Natural killer cell treated with Interleukin-12 subunit alpha and Interleukin-12 subunit beta and Interleukin-15 and Interleukin-18, amount 100 ng/mL, for 72 hours (primary cell): Measurements from ENCODE around the gene PAFAH1B1. TPM values are rescaled to one million over a fixed set of nuclear protein-coding genes. Genes with fewer than 3 reads are reported as not detected.
"Not testable (repeated sequence)": the region's sequence is repeated elsewhere in the genome, so short reads cannot be mapped to it uniquely, and the experiment has no call there.

Experiments used
- ATAC-seq, 2 donors: fragments of 150-1000 bp; cut with Tn5 transposase in 1 of 2; sonication (Bioruptor Pico), chemical (Tn5 transposase) in 1 of 2; 2 replicates each; pipeline ENCODE4 v1.10.0; 2021
- DNase-seq: peaks from one replicate; pipeline ENCODE4 v3.0.0; 2022; ENCODE audit warnings: low spot score
- H3K27ac Mint-ChIP-seq, 2 donors: 1 replicate in 1 of 2; 2 replicates in 1 of 2; pipeline ENCODE4 v1.8.0; 2022; ENCODE audit warnings: mixed read lengths in 2 of 2, mild to moderate bottlenecking in 1 of 2, moderate library complexity in 1 of 2
- H3K27me3 Mint-ChIP-seq, 2 donors: 1 replicate in 1 of 2; 2 replicates in 1 of 2; pipeline ENCODE4 v1.8.0; 2022; ENCODE audit warnings: mixed read lengths in 2 of 2
- H3K36me3 Mint-ChIP-seq: one replicate; pipeline ENCODE4 v1.8.0; 2022; ENCODE audit warnings: mixed read lengths
- H3K4me1 Mint-ChIP-seq, 2 donors: 1 replicate in 1 of 2; 2 replicates in 1 of 2; pipeline ENCODE4 v1.8.0; 2022; ENCODE audit warnings: low read depth in 2 of 2, mixed read lengths in 2 of 2, mild to moderate bottlenecking in 1 of 2
- H3K4me3 Mint-ChIP-seq: one replicate; pipeline ENCODE4 v1.8.0; 2022; ENCODE audit warnings: mixed read lengths
- H3K9me3 Mint-ChIP-seq: 2 replicates; pipeline ENCODE4 v1.8.0; 2022; ENCODE audit warnings: mixed read lengths
- total RNA-seq, 2 donors: library from RNA; stranded (reverse); gene quantifications; one replicate each; pipeline ENCODE4 v1.2.3, GENCODE V29; 2022

Gene PAFAH1B1
- total RNA-seq, 2 donors from 2014 or later, result 192 to 217 TPM

DNA sequence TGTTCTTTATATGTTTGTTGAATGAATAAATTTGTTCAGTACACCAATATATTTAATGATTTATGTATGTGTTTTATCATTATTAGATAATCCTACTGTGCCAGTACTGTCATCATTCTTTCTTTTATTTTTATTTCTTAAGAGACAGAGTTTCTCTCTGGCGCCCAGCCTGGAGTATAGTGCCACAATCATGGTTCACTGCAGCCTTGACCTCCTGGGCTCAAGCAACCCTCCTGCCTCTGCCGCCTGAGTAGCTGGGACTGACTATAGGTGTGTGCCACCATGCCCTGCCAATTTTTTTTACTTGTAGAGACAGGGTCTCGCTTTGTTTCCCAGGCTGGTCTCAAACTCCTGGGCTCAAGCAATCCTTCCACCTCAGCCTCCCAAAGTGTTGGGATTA, 41.8 kb downstream of the PAFAH1B1 start:
- peaks cover 6% of the 10 kb centered on the region for H3K36me3 Mint-ChIP-seq
- peaks cover 41 to 44% of the 10 kb centered on the region in 2 donors for H3K4me1 Mint-ChIP-seq
- ATAC-seq (no peak), DNase-seq (no peak)
- H3K9me3 Mint-ChIP-seq, result no peaks in the 10 kb centered on the region
- H3K27me3 Mint-ChIP-seq, result no peaks in the 10 kb centered on the region
- no peak overlapping the region for H3K27ac Mint-ChIP-seq
- no peak overlapping the region for H3K4me3 Mint-ChIP-seq

DNA sequence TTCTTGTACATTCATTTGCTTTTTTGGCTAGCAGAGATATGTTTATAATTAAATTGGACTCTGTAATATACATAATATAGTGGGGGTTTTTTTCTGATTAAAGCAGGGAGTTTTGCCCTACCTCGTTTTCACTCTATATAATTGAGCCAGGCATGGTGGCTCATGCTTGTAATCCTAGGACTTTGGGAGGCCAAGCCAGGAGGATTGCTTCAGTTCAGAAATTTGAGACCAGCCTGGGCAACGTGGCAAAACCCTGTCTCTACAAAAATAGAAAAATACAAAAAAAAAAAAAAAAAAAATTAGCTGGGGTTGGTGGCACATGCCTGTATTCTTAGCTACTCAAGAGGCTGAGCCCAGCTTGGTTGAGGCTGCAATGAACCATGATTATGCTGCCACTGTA, 42.2 kb downstream of the PAFAH1B1 start:
- DNase-seq (no peak), ATAC-seq (no peak)
- Mint-ChIP-seq H3K27ac (no peak overlapping the region), H3K9me3 (no peaks in the 10 kb centered on the region), H3K4me1 (peaks cover 37 to 41% of the 10 kb centered on the region in 2 donors), H3K27me3 (no peaks in the 10 kb centered on the region), H3K4me3 (no peak overlapping the region), H3K36me3 (peaks cover 7% of the 10 kb centered on the region)

DNA sequence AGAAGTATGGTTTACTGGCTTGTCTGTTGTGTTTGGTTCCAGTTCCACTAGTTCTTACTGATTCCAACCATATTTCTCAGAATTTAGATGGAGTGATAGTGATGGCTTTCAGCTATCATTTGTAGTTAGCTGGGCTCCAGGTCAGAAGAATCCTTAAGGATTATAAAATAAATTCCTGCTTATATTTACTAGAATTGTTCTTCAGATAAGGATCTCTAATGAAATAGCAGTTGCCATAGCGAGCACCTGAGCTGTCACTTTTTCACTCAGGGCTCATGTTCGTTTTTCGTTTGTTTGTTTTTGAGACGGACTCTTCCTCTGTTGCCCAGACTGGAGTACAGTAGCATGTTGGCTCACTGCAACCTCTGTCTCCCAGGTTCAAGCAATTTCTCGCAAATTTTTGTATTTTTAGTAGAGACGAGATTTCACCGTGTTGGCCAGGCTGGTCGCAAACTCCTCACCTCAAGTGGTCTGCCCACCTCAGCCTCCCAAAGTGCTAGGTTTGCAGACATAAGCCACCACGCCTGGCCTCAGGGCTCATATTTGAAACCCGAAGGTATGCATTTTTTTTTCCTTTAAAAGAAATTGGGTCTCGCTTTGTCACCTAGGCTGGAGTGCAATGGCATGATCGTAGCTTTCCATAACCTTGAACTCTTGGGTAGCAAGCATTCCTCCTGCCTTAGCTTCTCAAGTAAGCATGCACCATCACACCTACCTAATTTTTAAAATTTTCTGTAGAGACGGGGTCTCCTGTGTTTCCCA, 42.9 kb downstream of the PAFAH1B1 start:
- DNase-seq (no peak), ATAC-seq (no peak)
- Mint-ChIP-seq H3K27ac (no peak overlapping the region), H3K36me3 (peaks cover 13% of the 10 kb centered on the region), H3K27me3 (no peaks in the 10 kb centered on the region), H3K9me3 (no peaks in the 10 kb centered on the region), H3K4me3 (no peak overlapping the region), H3K4me1 (peaks cover 35 to 40% of the 10 kb centered on the region in 2 donors)

DNA sequence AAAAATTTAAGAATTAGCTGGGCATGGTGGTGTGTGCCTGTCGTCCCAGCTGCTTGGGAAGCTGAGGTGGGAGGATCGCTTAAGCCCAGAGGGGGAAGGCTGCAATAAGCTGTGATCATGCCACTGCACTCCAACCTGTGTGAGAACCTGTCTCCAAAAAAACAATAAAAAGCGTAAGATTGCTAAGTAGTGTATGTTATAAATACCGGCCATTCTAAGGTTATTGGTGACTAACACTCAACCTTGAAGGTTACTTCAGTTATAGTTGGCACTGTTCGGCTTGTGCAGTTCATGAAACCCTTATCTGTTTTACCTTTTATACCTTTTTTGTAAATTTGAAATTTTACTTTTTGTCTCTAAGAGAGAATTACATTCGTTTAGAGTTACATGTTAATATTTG, 44.0 kb downstream of the PAFAH1B1 start:
- H3K4me1 Mint-ChIP-seq, result peaks cover 30 to 32% of the 10 kb centered on the region in 2 donors
- ATAC-seq, result no peak
- no peaks in the 10 kb centered on the region for H3K9me3 Mint-ChIP-seq
- no peaks in the 10 kb centered on the region for H3K27me3 Mint-ChIP-seq
- H3K27ac Mint-ChIP-seq, result peak overlapping the region in 1 of 2 donors; percentile 51
- no peak overlapping the region for H3K4me3 Mint-ChIP-seq
- peaks cover 13% of the 10 kb centered on the region for H3K36me3 Mint-ChIP-seq
- no peak for DNase-seq

DNA sequence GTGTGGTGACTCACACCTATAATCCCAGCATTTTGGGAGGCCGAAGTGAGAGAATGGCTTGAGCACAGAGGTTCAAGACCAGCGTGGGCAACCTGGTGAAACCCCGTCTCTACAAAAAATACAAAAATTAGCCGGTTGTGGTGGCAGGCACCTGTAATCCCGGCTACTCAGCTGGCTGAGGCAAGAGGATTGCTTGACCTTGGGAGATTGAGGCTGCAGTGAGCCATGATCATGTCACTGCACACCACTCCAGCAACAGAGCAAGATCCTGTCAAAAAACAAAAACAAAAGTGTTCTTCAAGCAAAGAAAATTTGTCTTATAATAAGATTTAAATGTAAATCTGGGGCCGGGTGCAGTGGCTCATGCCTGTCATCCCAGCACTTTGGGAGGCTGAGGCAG, 51.5 kb downstream of the PAFAH1B1 start:
- Mint-ChIP-seq H3K4me3 (no peak overlapping the region), H3K9me3 (no peaks in the 10 kb centered on the region), H3K36me3 (peaks cover 7% of the 10 kb centered on the region), H3K27me3 (no peaks in the 10 kb centered on the region), H3K27ac (peak overlapping the region in 1 of 2 donors; percentile 65), H3K4me1 (peaks cover 7 to 19% of the 10 kb centered on the region in 2 donors)
- no peak for ATAC-seq
- DNase-seq, result no peak

DNA sequence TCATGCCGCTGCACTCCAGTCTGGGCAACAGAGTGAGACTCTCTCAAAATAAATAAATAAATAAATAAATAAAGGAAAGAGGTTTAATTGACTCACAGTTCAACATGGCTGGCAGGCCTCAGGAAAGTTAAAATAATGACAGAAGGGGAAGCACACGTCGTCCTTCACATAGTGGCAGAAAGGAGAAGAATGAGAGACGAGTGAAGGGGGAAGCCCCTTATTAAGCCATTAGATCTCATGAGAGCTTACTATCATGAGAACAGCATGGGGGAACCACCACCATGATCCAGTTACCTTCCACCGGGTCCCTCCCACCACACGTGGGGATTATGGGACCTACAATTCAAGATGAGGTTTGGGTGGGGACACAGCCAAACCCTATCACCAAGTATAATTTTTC, 54.5 kb downstream of the PAFAH1B1 start:
- Mint-ChIP-seq H3K27ac (no peak overlapping the region), H3K36me3 (peaks cover 6% of the 10 kb centered on the region), H3K4me1 (peaks cover 5 to 8% of the 10 kb centered on the region in 2 donors), H3K9me3 (no peaks in the 10 kb centered on the region), H3K4me3 (no peak overlapping the region), H3K27me3 (no peaks in the 10 kb centered on the region)
- no peak for ATAC-seq
- DNase-seq, result no peak

DNA sequence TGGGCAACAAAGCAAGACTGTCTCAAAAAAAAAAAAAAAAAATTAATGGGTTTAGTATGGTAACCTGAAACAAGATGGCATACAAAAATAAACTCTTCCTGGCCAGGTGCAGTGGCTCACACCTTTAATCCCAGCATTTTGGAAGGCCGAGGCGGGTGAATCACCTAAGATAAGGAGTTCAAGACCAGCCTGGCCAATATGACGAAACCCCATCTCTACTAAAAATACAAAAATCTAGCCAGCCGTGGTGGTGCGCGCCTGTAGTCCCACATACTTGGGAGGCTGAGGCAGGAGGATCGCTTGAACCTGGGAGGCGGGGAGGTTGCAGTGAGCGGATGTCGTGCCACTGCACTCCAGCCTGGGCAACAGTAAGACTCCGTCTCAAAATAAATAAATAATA, 55.7 kb downstream of the PAFAH1B1 start:
- H3K4me1 Mint-ChIP-seq, result peaks cover 5 to 9% of the 10 kb centered on the region in 2 donors
- ATAC-seq (no peak), DNase-seq (no peak)
- no peak overlapping the region for H3K4me3 Mint-ChIP-seq
- peaks cover 8% of the 10 kb centered on the region for H3K36me3 Mint-ChIP-seq
- H3K27ac Mint-ChIP-seq, result no peak overlapping the region
- no peaks in the 10 kb centered on the region for H3K27me3 Mint-ChIP-seq
- H3K9me3 Mint-ChIP-seq, result no peaks in the 10 kb centered on the region

DNA sequence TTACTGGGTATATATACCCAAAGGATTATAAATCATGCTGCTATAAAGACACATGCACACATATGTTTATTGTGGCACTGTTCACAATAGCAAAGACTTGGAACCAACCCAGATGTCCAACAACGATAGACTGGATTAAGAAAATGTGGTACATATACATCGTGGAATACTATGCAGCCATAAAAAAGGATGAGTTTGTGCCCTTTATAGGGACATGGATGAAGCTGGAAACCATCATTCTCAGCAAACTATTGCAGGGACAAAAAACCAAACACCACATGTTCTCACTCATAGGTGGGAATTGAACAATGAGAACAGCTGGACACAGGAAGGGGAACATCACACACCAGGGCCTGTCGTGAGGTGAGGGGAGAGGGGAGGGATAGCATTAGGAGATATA, 59.5 kb downstream of the PAFAH1B1 start:
- H3K27me3 Mint-ChIP-seq, DNase-seq, ATAC-seq, H3K4me3 Mint-ChIP-seq, H3K9me3 Mint-ChIP-seq, H3K27ac Mint-ChIP-seq, H3K36me3 Mint-ChIP-seq: not testable (repeated sequence)
- H3K4me1 Mint-ChIP-seq, result peaks cover 22 to 25% of the 10 kb centered on the region in 2 donors

DNA sequence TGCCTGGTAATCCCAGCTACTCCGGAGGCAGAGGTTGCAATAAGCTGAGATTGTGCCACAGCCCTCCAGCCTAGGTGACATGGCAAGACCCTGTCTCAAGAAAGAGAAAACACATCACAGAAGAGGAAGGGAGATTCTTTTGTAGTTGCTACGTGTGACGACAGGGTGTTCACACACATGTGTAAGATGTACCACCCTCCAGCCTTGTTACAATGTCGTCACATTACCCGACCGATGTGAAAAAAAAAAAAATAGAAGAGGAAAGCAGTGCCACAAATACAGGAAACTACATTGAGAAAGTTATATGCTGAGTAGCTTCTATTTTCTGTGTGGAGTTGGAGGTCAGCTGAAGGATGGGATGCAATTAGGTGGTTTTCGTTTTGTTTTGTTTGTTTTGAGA, 62.1 kb downstream of the PAFAH1B1 start:
- Mint-ChIP-seq H3K27ac (peak overlapping the region; percentile 40 to 70), H3K27me3 (no peaks in the 10 kb centered on the region), H3K4me1 (peaks cover 30% of the 10 kb centered on the region in 2 donors), H3K36me3 (peaks cover 8% of the 10 kb centered on the region), H3K4me3 (peak overlapping the region; percentile 43), H3K9me3 (no peaks in the 10 kb centered on the region)
- ATAC-seq (peak; percentile 84 to 87), DNase-seq (no peak)

DNA sequence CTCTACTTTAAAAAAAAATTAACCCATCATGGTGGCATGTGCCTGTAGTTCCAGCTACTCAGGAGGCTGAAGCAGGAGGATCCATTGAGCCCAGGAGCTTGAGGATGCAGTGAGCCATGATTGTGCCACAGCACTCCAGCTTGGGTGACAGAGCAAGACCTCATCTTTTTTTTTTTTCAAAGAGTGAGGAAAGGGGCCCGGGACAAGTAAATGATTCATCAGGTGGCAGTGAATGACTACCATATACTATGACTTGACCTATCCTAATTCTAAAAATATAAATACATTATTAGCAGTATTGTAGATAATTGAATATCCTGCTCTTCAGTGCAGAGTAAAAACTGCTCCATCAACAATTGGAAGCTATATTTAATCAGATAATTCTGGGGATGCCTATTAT, 62.8 kb downstream of the PAFAH1B1 start:
- Mint-ChIP-seq H3K9me3 (no peaks in the 10 kb centered on the region), H3K27me3 (no peaks in the 10 kb centered on the region), H3K4me3 (no peak overlapping the region), H3K36me3 (peaks cover 8% of the 10 kb centered on the region), H3K27ac (peak overlapping the region; percentile 65 to 70), H3K4me1 (peaks cover 32 to 37% of the 10 kb centered on the region in 2 donors)
- DNase-seq (no peak), ATAC-seq (peak in 1 of 2 donors; percentile 56)

DNA sequence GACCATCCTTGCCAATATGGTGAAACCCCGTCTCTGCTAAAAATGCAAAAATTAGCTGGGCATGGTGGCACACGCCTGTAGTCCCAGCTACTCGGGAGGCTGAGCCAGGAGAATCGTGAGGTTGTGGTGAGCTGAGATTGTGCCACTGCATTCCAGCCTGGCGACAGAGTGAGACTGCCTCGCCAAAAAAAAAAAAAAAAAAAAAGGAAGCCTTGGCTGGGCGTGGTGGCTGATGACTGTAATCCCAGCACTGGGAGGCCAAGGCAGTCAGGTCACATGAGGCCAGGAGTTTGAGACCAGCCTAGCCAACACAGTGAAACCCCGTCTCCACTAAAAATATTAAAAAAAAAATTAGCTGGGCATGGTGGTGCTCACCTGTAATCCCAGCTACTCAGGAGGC, 65.9 kb downstream of the PAFAH1B1 start:
- H3K27ac Mint-ChIP-seq, DNase-seq, H3K36me3 Mint-ChIP-seq, H3K4me3 Mint-ChIP-seq, H3K9me3 Mint-ChIP-seq, H3K27me3 Mint-ChIP-seq, ATAC-seq: not testable (repeated sequence)
- H3K4me1 Mint-ChIP-seq, result peaks cover 36 to 41% of the 10 kb centered on the region in 2 donors

DNA sequence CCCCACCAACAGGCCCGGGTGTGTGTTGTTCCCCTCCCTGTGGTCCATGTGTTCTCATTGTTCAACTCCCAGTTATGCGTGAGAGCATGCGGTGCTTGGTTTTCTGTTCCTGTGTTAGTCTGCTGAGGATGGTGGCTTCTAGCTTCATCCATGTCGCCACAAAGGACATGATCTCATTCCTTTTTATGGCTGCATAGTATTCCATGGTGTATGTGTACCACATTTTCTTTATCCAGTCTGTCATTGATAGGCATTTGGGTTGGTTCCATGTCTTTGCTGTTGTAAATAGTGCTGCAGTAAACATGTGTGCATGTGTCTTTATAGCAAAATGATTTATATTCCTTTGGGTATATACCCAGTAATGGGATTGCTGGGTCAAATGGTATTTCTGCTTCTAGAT, 67.0 kb downstream of the PAFAH1B1 start:
- H3K27ac Mint-ChIP-seq, H3K4me3 Mint-ChIP-seq: not testable (repeated sequence)
- peaks cover 36 to 39% of the 10 kb centered on the region in 2 donors for H3K4me1 Mint-ChIP-seq

DNA sequence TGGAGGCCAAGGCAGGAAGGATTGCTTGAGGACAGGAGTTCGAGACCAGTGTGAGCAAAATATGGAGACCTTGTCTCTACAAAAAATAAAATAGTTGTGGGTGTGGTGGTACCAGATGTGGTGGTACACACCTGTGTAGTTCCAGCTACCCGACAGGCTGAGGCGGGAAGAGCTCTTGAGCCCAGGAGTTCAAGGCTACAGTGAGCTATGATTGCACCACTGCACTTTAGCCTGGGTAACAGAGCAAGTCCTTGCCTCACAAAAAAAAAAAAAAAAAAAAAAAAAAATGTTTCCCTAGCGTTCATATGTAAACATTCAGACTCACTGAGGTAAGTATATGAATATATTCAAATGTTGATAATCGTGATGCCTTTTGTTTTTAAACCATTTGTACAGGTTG, 78.6 kb downstream of the PAFAH1B1 start:
- Mint-ChIP-seq H3K4me3 (no peak overlapping the region), H3K36me3 (peaks cover 26% of the 10 kb centered on the region), H3K9me3 (no peaks in the 10 kb centered on the region), H3K4me1 (peaks cover 10 to 11% of the 10 kb centered on the region in 2 donors), H3K27me3 (no peaks in the 10 kb centered on the region), H3K27ac (no peak overlapping the region)
- DNase-seq (no peak), ATAC-seq (no peak)

More for the DNA sequence above, 67.0 kb downstream of the PAFAH1B1 start:
- H3K9me3 Mint-ChIP-seq, H3K36me3 Mint-ChIP-seq, DNase-seq, ATAC-seq, H3K27me3 Mint-ChIP-seq: not testable (repeated sequence)

DNA sequence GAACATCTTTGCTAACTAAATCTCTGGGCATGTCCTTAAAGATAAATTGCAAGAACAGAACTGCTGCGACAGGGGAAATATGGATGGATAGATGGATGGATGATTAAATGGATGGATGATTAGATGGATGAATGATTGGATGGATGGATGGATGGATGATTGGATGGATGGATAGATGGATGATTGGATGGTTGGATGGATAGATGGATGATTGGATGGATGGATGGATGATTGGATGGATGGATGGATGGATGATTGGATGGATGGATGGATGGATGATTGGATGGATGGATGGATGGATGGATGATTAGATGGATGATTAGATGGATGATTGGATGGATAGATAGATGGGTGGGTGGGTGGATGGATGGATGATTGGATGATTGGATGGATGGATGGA, 85.8 kb downstream of the PAFAH1B1 start:
- H3K4me3 Mint-ChIP-seq, ATAC-seq, H3K27ac Mint-ChIP-seq, H3K9me3 Mint-ChIP-seq, H3K4me1 Mint-ChIP-seq, H3K27me3 Mint-ChIP-seq, DNase-seq: not testable (repeated sequence)
- peaks cover 20% of the 10 kb centered on the region for H3K36me3 Mint-ChIP-seq

DNA sequence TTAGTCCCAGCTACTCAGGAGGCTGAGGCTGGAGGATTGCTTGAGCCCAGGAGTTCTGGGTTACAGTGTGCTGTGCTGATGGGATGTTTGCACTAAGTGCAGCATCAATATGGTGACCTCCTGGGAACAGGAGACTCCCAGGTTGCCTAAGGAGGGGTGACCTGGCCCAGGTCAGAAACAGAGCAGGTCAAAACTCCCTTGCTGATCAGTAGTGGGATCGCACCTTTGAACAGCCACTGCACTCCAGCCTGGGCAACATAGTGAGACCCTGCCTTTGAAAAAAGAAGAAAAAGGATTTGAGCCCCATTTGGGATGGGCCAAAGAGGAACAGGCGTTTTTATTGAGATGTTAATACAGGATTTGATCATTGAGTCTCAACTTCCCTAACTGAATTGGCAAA, 87.5 kb downstream of the PAFAH1B1 start:
- H3K36me3 Mint-ChIP-seq, result peaks cover 13% of the 10 kb centered on the region
- H3K4me1 Mint-ChIP-seq, result peaks cover 0 to 5% of the 10 kb centered on the region in 2 donors
- H3K9me3 Mint-ChIP-seq, result no peaks in the 10 kb centered on the region
- DNase-seq (no peak), ATAC-seq (no peak)
- H3K27ac Mint-ChIP-seq, result no peak overlapping the region
- no peak overlapping the region for H3K4me3 Mint-ChIP-seq
- H3K27me3 Mint-ChIP-seq, result no peaks in the 10 kb centered on the region
